DOHH2 (cell line): ENCODE data around the gene CYP4V2.

ENCODE experiments used
- H3F3A ChIP-seq: fragments of 200-600 bp; sonication (generic), shearing (Covaris generic); 2 replicates; pipeline ENCODE4 v1.6.0; 2016; ENCODE audit warnings: antibody characterized with exemption, mild to moderate bottlenecking; ENCODE audit not compliant: control insufficient read depth, insufficient read depth
- H3K27ac ChIP-seq: fragments of 200-600 bp; sonication (generic); 2 replicates; pipeline ENCODE4 v1.5.1; 2014; ENCODE audit warnings: low read depth, mild to moderate bottlenecking, low read length, moderate library complexity
- H3K27me3 ChIP-seq: fragments of 200-600 bp; sonication (generic); 2 replicates; pipeline ENCODE4 v1.6.1; 2014; ENCODE audit warnings: mild to moderate bottlenecking, low read length, mixed read lengths; ENCODE audit not compliant: control insufficient read depth
- H3K36me3 ChIP-seq: fragments of 200-600 bp; sonication (generic); 2 replicates; pipeline ENCODE4 v1.6.1; 2014; ENCODE audit warnings: mild to moderate bottlenecking, low read length, moderate library complexity, mixed read lengths; ENCODE audit not compliant: control insufficient read depth
- H3K4me1 ChIP-seq: fragments of 200-600 bp; sonication (generic); 2 replicates; pipeline ENCODE4 v1.6.1; 2014; ENCODE audit warnings: mild to moderate bottlenecking, low read length, mixed read lengths; ENCODE audit not compliant: control insufficient read depth
- H3K4me2 ChIP-seq: fragments of 200-600 bp; sonication (generic); 2 replicates; pipeline ENCODE4 v1.6.0; 2014; ENCODE audit warnings: mild to moderate bottlenecking, low read length, moderate library complexity
- H3K4me3 ChIP-seq: fragments of 200-600 bp; sonication (generic); 2 replicates; pipeline ENCODE4 v1.5.1; 2014; ENCODE audit warnings: mild to moderate bottlenecking, low read length, mixed read lengths
- H3K79me2 ChIP-seq: fragments of 200-600 bp; sonication (generic); 2 replicates; pipeline ENCODE4 v1.6.1; 2014; ENCODE audit warnings: mild to moderate bottlenecking, low read length, mixed read lengths; ENCODE audit not compliant: control insufficient read depth
- H3K9me2 ChIP-seq: fragments of 200-600 bp; sonication (generic); replicated peaks from 2 replicates; pipeline ENCODE4 v1.6.1; 2014; ENCODE audit warnings: mild to moderate bottlenecking, low read length, mixed read lengths; ENCODE audit not compliant: control insufficient read depth
- H3K9me3 ChIP-seq: fragments of 200-600 bp; sonication (generic); 2 replicates; pipeline ENCODE4 v1.6.1; 2014; ENCODE audit warnings: antibody characterized with exemption, low read length, mixed read lengths; ENCODE audit not compliant: control insufficient read depth, insufficient read depth
- H4K20me1 ChIP-seq: fragments of 200-600 bp; sonication (generic); 2 replicates; pipeline ENCODE4 v1.6.0; 2014; ENCODE audit warnings: low read depth, mild to moderate bottlenecking, antibody characterized with exemption, low read length, moderate library complexity; ENCODE audit not compliant: control insufficient read depth, insufficient read depth
- EZH2phosphoT487 ChIP-seq: fragments of 200-600 bp; sonication (generic); IDR thresholded peaks from 2 replicates; pipeline ENCODE4 v1.6.1; 2017; ENCODE audit warnings: borderline replicate concordance, mild to moderate bottlenecking, antibody characterized with exemption, low read length, moderate library complexity, mixed read lengths
- TF ChIP-seq, protein P1 (sequence below): fragments of 200-600 bp; sonication (generic); IDR thresholded peaks from one replicate; pipeline ENCODE4 v1.5.1; 2014; ENCODE audit warnings: antibody characterized with exemption, mild to moderate bottlenecking, low read depth, low read length; ENCODE audit not compliant: poor library complexity, severe bottlenecking

Gene CYP4V2

DNA sequence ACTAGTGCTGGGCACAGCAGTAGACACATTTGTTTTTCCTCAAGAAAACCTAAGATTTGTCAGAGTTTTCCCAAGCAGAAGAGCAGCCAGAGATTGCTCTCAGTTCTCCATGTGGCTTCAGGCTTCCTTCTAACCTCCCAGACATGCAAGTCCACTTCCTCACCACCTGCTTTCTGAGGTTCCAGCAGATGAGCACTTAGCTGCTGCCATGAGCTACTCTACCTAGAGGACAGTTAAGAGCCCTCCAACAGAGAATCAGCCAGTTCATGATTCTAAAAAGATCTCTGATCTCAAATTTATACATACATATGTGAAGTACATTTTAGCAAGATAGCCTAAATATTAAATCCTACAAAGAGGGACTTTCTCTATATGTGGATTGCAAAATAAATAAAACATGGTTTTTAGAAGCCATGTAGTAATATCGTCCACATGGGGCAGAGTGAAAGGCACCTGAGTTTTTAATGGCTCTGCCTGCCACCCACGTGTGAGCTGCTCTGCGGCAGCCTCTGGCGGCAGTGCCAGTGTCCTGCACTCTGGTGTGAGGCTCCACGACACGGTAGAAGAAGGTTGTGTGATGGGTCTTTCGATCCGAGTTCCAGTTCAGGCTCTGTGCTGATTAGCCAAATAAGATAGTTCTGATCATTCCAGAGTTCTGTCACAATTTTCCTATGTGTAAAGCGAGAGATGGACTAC is 10.3 kb downstream of the CYP4V2 start:
- Histone ChIP-seq H3K36me3 (peaks cover 6% of the 10 kb centered on the region), H3K27me3 (no peaks in the 10 kb centered on the region), H3F3A (peaks cover 15% of the 10 kb centered on the region), H3K27ac (peak overlapping the region; percentile 45; the same call in 1 of the 2 replicates), H3K79me2 (no peaks in the 10 kb centered on the region), H4K20me1 (no peaks in the 10 kb centered on the region), H3K4me2 (peak overlapping the region; percentile 52), H3K9me2 (no peaks in the 10 kb centered on the region), H3K4me1 (peaks cover 46% of the 10 kb centered on the region), H3K4me3 (peak overlapping the region; percentile 42), H3K9me3 (no peaks in the 10 kb centered on the region)
- TF ChIP-seq, protein P1, sequence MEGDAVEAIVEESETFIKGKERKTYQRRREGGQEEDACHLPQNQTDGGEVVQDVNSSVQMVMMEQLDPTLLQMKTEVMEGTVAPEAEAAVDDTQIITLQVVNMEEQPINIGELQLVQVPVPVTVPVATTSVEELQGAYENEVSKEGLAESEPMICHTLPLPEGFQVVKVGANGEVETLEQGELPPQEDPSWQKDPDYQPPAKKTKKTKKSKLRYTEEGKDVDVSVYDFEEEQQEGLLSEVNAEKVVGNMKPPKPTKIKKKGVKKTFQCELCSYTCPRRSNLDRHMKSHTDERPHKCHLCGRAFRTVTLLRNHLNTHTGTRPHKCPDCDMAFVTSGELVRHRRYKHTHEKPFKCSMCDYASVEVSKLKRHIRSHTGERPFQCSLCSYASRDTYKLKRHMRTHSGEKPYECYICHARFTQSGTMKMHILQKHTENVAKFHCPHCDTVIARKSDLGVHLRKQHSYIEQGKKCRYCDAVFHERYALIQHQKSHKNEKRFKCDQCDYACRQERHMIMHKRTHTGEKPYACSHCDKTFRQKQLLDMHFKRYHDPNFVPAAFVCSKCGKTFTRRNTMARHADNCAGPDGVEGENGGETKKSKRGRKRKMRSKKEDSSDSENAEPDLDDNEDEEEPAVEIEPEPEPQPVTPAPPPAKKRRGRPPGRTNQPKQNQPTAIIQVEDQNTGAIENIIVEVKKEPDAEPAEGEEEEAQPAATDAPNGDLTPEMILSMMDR: peak; percentile 91
- TF ChIP-seq EZH2phosphoT487: no peak

GRCh38 chr4:186202490-186203140 is 11.2 kb downstream of the CYP4V2 start:
- peak overlapping the region; percentile 52 for H3K4me2 ChIP-seq
- H3K27ac ChIP-seq: 0 out of 2 replicates have a peak overlapping the region, but pooled peaks have one; percentile 45
- H3F3A ChIP-seq: peaks cover 15% of the 10 kb centered on the region
- H3K27me3 ChIP-seq: no peaks in the 10 kb centered on the region
- H3K4me3 ChIP-seq: no peak overlapping the region
- no peaks in the 10 kb centered on the region for H3K9me3 ChIP-seq
- no peaks in the 10 kb centered on the region for H4K20me1 ChIP-seq
- H3K4me1 ChIP-seq: peaks cover 46% of the 10 kb centered on the region
- H3K79me2 ChIP-seq: no peaks in the 10 kb centered on the region
- no peaks in the 10 kb centered on the region for H3K9me2 ChIP-seq
- H3K36me3 ChIP-seq: no peaks in the 10 kb centered on the region; the same call in 1 of the 2 replicates
- TF ChIP-seq, protein P1: no peak
- no peak for TF ChIP-seq EZH2phosphoT487

- H4K20me1 ChIP-seq: no peaks in the 10 kb centered on the region
- H3K4me1 ChIP-seq: peaks cover 46% of the 10 kb centered on the region
- no peaks in the 10 kb centered on the region; the same call in 1 of the 2 replicates for H3K36me3 ChIP-seq
- no peaks in the 10 kb centered on the region for H3K27me3 ChIP-seq
- no peaks in the 10 kb centered on the region for H3K79me2 ChIP-seq
- H3F3A ChIP-seq: peaks cover 15% of the 10 kb centered on the region
- no peaks in the 10 kb centered on the region for H3K9me3 ChIP-seq
- no peak for TF ChIP-seq EZH2phosphoT487
- TF ChIP-seq, protein P1: no peak
- H3K4me2 ChIP-seq: peak overlapping the region; percentile 70
- H3K27ac ChIP-seq: peak overlapping the region; percentile 44
- no peaks in the 10 kb centered on the region for H3K9me2 ChIP-seq
- H3K4me3 ChIP-seq: peak overlapping the region; percentile 72
These were observed 12.0 kb downstream of the CYP4V2 start for GRCh38 chr4:186203406-186203805.
